Tongue (tissue), 2 donors: ENCODE measurements around the gene SLC28A1. TPM values are rescaled to one million over a fixed set of nuclear protein-coding genes. Genes with fewer than 3 reads are reported as not detected.

Experiments
- small RNA-seq: library from RNA; depleted of rRNA; stranded (forward); fragments of <200 nt; gene quantifications from one replicate; pipeline ENCODE3, GENCODE V24; 2014; ENCODE audit warnings: low replicate concordance
- total RNA-seq: library from RNA; depleted of rRNA; stranded (reverse); fragments of >200 nt; gene quantifications from one replicate; pipeline ENCODE4 v1.2.3, GENCODE V29; 2014

Gene SLC28A1
- total RNA-seq, 1 donor from 2014 or later = not detected

Small RNA genes within 50 kb of the gene (small RNA-seq; reads per million reads assigned to genes)
- not detected for gene RF00402
- gene RNU6-339P = not detected
- gene RNU6-796P = not detected

Other genes starting within 250 kb of the SLC28A1 start
- gene WDR73, start 230.4 kb upstream of the SLC28A1 start, total RNA-seq = 24.0 TPM
- gene NMB, start 226.5 kb upstream of the SLC28A1 start, total RNA-seq = 3.4 TPM
- 240 TPM for gene SEC11A, start 168.5 kb upstream of the SLC28A1 start, total RNA-seq
- gene ZNF592, start 136.1 kb upstream of the SLC28A1 start, total RNA-seq = 15.6 TPM
- 64.6 TPM for gene ALPK3, start 67.3 kb upstream of the SLC28A1 start, total RNA-seq
- 54.1 TPM for gene PDE8A, start 97.2 kb downstream of the SLC28A1 start, total RNA-seq